GM12892 (cell line): ENCODE results near the gene TBC1D30.

Source experiments
- POLR2A ChIP-seq: IDR thresholded peaks from 2 replicates; pipeline ENCODE4 v1.6.1; 2011; ENCODE audit warnings: low read depth, low read length, control low read depth
- POLR2AphosphoS5 ChIP-seq: IDR thresholded peaks from 2 replicates; pipeline ENCODE4 v1.6.1; 2011; ENCODE audit warnings: low read depth, low read length, control low read depth
- TAF1 ChIP-seq: IDR thresholded peaks from 2 replicates; pipeline ENCODE4 v1.6.1; 2011; ENCODE audit warnings: low read depth, mild to moderate bottlenecking, control low read depth, low read length, borderline replicate concordance

DNA sequence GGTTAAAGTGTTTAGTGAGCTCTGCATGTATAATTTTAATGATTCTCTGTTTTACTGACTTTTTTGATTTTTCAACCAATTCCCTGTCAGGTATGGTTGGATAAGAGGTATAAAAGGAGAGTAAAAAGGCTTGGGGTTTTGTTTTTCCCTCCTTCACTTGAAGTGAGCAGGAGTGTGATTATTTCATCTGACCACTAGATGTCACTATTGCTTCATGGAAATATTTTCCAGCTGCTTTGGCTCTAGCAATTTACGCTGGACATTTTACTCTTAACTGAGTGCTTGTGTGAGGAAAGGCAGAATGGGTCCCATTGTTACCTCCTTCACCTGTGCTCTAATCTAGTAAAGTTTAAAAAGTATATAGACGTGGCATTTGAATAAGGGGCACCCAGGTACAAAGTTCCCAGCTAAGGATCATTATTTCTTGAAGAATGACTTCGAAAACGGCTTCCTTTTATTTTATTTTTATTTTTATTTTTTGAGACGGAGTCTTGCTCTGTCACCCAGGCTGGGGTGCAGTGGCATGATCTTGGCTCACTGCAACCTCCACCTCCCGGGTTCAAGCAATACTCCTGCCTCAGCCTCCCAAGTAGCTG, 66.5 kb downstream of the TBC1D30 start:
- TF ChIP-seq TAF1 = no peak
- TF ChIP-seq POLR2AphosphoS5 = no peak
- TF ChIP-seq POLR2A = no peak
